ENCODE results near the gene ACSL3. TPM values are rescaled to one million over a fixed set of nuclear protein-coding genes. Genes with fewer than 3 reads are reported as not detected.

The ACSL3 gene
- total RNA-seq, 4 donors from 2014 or later: 25.6 to 52.2 (median 47.2) TPM

DNA sequence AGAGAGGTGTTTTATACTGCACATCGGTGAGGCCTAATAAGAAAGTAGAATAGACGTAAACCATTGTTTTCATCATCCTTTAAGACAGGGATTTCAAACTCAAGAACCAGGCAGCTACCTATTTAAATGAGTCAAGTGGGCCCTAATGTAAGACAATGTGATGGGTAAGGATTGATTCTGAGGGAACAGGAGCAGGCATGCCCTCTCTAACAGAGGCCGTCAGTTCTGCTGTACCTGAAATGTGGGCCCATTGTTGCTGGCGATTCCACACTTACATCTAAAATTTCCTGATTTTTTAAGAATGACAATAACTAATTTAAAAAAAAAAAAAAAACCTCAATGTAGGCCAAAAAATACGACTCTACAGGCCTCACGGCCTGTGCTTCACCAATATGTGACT is 67.5 kb downstream of the ACSL3 start:
- TF ChIP-seq, protein P1, sequence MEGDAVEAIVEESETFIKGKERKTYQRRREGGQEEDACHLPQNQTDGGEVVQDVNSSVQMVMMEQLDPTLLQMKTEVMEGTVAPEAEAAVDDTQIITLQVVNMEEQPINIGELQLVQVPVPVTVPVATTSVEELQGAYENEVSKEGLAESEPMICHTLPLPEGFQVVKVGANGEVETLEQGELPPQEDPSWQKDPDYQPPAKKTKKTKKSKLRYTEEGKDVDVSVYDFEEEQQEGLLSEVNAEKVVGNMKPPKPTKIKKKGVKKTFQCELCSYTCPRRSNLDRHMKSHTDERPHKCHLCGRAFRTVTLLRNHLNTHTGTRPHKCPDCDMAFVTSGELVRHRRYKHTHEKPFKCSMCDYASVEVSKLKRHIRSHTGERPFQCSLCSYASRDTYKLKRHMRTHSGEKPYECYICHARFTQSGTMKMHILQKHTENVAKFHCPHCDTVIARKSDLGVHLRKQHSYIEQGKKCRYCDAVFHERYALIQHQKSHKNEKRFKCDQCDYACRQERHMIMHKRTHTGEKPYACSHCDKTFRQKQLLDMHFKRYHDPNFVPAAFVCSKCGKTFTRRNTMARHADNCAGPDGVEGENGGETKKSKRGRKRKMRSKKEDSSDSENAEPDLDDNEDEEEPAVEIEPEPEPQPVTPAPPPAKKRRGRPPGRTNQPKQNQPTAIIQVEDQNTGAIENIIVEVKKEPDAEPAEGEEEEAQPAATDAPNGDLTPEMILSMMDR (IDR thresholded peaks at IDR 0.05): no peak
- TF ChIP-seq POLR2A (IDR thresholded peaks at IDR 0.05): no peak
- H3K4me3 ChIP-seq: no peak overlapping the region
- H3K9me3 ChIP-seq: no peaks in the 10 kb centered on the region
- DNase-seq: no peak
- H3K27me3 ChIP-seq: no peaks in the 10 kb centered on the region
- H3K27ac ChIP-seq: no peak overlapping the region
- H3K36me3 ChIP-seq: peaks cover 0 to 42% (median 0%) of the 10 kb centered on the region in 3 donors
- no peaks in the 10 kb centered on the region for H3K4me1 ChIP-seq

DNA sequence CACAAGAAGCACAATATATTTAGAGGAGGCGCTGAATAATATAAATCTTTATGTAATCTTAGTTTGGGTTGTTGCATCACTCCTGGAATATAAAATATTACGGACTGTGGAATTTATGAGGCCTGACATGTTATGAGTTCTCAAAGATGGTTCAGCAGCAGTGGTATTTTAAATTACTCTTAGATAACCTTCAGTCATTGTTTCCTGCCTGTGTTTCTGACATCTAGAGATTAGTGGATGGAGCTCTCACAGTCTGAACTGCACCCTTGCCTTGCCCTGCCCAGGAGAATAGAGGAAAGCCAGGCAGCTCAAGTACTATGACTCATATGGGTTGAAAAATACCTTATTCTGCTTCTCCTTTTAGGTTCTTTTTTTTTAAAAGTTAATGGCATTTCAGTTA is 70.0 kb downstream of the ACSL3 start:
- Histone ChIP-seq H3K36me3 (peaks cover 0 to 48% (median 0%) of the 10 kb centered on the region in 3 donors), H3K27ac (no peak overlapping the region), H3K4me1 (no peaks in the 10 kb centered on the region), H3K4me3 (no peak overlapping the region), H3K27me3 (no peaks in the 10 kb centered on the region), H3K9me3 (no peaks in the 10 kb centered on the region)
- no peak for DNase-seq
- TF ChIP-seq, protein P1 (IDR thresholded peaks at IDR 0.05): no peak
- TF ChIP-seq POLR2A (IDR thresholded peaks at IDR 0.05): no peak

DNA sequence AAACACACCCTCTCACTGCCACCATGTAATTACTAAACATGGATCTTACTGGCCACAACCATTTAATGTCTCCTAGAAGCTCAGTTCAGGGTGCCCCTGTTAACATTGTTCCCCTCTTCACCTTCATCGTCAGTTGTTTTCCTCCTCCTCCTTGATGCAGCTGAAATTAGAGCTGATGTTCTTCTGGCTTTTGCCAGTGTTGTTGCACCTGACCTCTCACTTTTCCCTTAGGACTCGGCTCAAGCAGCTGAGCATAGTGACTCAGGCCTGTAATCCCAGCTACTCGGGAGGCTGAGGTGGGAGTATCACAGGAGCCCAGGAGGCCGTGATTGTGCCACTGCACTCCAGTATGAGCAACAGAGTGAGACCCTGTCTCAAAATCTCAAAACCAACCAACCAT is 70.8 kb downstream of the ACSL3 start:
- no peaks in the 10 kb centered on the region for H3K27me3 ChIP-seq
- DNase-seq: no peak
- H3K36me3 ChIP-seq: peaks cover 0 to 55% (median 0%) of the 10 kb centered on the region in 3 donors
- H3K9me3 ChIP-seq: no peaks in the 10 kb centered on the region
- TF ChIP-seq, protein P1 (IDR thresholded peaks at IDR 0.05): no peak
- TF ChIP-seq POLR2A (IDR thresholded peaks at IDR 0.05): no peak
- H3K4me1 ChIP-seq: no peaks in the 10 kb centered on the region
- no peak overlapping the region for H3K4me3 ChIP-seq
- H3K27ac ChIP-seq: no peak overlapping the region

DNA sequence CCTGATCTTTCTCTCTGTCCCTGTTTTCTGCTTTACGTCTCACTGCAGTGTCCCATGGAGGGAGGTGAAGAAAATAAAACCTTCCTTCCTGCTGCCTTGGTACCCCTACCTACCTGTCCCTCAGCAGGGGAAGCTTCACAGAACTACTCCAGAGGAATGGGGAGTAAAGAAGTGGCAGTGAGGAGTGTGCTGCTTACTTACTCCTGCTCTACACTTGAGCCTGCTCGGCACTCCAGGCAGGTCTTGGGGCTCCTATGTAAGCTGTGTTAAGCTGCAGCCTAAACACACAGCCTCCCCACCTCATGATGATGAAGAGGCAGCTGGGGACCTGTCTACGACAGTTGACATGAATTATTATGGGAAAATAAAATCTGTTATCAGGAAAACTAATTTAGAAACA is 72.6 kb downstream of the ACSL3 start:
- H3K4me3 ChIP-seq: no peak overlapping the region
- no peaks in the 10 kb centered on the region for H3K4me1 ChIP-seq
- peaks cover 0 to 62% (median 0%) of the 10 kb centered on the region in 3 donors for H3K36me3 ChIP-seq
- TF ChIP-seq POLR2A (IDR thresholded peaks at IDR 0.05): no peak
- TF ChIP-seq, protein P1 (IDR thresholded peaks at IDR 0.05): no peak
- no peaks in the 10 kb centered on the region for H3K27me3 ChIP-seq
- H3K9me3 ChIP-seq: no peaks in the 10 kb centered on the region
- no peak overlapping the region for H3K27ac ChIP-seq
- no peak for DNase-seq

DNA sequence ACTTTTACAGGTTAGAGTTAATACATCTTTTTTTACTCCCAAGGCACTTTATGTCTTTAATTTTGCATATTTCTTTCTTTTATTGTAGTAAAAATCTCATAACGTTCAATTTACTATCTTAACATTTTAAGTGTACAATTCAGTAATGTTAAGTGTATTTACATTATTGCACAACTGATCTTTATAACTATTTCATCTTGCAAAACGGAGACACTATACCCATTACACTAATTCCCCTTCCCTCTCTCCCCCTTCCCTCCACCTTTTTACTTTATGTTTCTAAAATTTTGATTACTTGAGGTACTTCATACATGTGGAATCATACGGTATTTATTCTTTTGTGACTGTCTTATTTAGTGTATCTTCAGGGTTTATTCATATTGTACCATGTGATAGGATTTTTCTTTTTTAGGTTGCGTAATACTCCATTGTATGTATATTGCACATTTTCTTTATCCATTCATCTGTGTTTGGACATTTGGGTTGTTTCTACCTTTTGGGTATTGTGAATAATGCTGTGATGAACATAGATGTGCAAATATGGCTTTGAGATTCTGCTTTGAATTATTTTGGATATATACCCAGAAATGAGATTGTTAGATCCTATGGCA is 75.0 kb downstream of the ACSL3 start:
- peaks cover 0 to 64% (median 0%) of the 10 kb centered on the region in 3 donors for H3K36me3 ChIP-seq
- no peak overlapping the region for H3K27ac ChIP-seq
- H3K4me3 ChIP-seq: no peak overlapping the region
- no peak for DNase-seq
- no peaks in the 10 kb centered on the region for H3K4me1 ChIP-seq
- H3K9me3 ChIP-seq: no peaks in the 10 kb centered on the region
- no peaks in the 10 kb centered on the region for H3K27me3 ChIP-seq
- no peak for TF ChIP-seq POLR2A (IDR thresholded peaks at IDR 0.05)
- TF ChIP-seq, protein P1 (IDR thresholded peaks at IDR 0.05): no peak

Data from Peyer's patch (tissue), 4 donors.